HCT116 (cell line): ENCODE data around the gene ANAPC7. TPM values are rescaled to one million over a fixed set of nuclear protein-coding genes. Genes with fewer than 3 reads are reported as not detected.
"Not testable (repeated sequence)": the region's sequence is repeated elsewhere in the genome, so short reads cannot be mapped to it uniquely, and the experiment has no call there.

ENCODE experiments used
- ATAC-seq: fragments of 200-7000 bp; cut with Tn5 transposase; 2 replicates; pipeline ENCODE4 v1.9.1; 2020; ENCODE audit warnings: mild to moderate bottlenecking, moderate library complexity
- BruUV-seq: library from RNA; stranded (reverse); fragments of 400-500 nt; replicated peaks from 2 replicates; lab custom pipeline; 2021; lab: Mats Ljungman, UMichigan
- CTCF ChIA-PET: fragments of 300-600 bp; sonication (Branson Sonifier 250); formaldehyde crosslinking; loops from one replicate; lab custom pipeline; 2021; ENCODE audit warnings: antibody characterized with exemption; lab: Charles Lee
- POLR2A ChIA-PET: fragments of 300-600, 350-600 bp; sonication (Branson Sonifier 250); formaldehyde crosslinking; loops from one replicate; lab custom pipeline; 2021; ENCODE audit warnings: antibody characterized with exemption; lab: Charles Lee
- RAD21 ChIA-PET, 2 experiments: fragments of 300-600 bp; sonication (Branson Sonifier 250); formaldehyde crosslinking; loops; one replicate each; lab custom pipeline; 2023; ENCODE audit warnings: low total read pairs in 2 of 2; ENCODE audit not compliant: uncharacterized antibody in 2 of 2, unreplicated experiment in 2 of 2, low non-redundant PET in 1 of 2; lab: Charles Lee
- DNase-seq: peaks from one replicate; pipeline ENCODE4 v3.0.0-alpha.2; 2010; ENCODE audit warnings: low read depth, low spot score
- H2AFZ ChIP-seq: fragments of 200-600 bp; shearing (Covaris generic), sonication (generic); 2 replicates; pipeline ENCODE4 v1.6.1; 2017; ENCODE audit warnings: low read depth, mixed run types, mixed read lengths, antibody characterized with exemption, low read length; ENCODE audit not compliant: poor library complexity, severe bottlenecking
- H3K27ac ChIP-seq: 2 replicates; pipeline ENCODE4 v1.5.1; 2012; ENCODE audit warnings: low read depth, low read length
- H3K27me3 ChIP-seq: fragments of 200-600 bp; sonication (generic); 2 replicates; pipeline ENCODE4 v1.6.1; 2016; ENCODE audit warnings: mixed run types, low read length, mixed read lengths; ENCODE audit not compliant: insufficient read depth
- H3K36me3 ChIP-seq, 2 experiments: fragments of 200-500 bp in 1 of 2; fragments of 200-600 bp in 1 of 2; sonication (Bioruptor generic) in 1 of 2; sonication (generic) in 1 of 2; 2 replicates each; pipeline versions ENCODE4 v1.5.1 to v1.6.1; 2014 to 2016; ENCODE audit warnings: low read length in 2 of 2, inconsistent platforms in 1 of 2, mixed read lengths in 1 of 2, mixed run types in 1 of 2; ENCODE audit not compliant: insufficient read depth in 2 of 2, control insufficient read depth in 1 of 2
- H3K4me1 ChIP-seq, 2 experiments: fragments of 200-600 bp in 1 of 2; sonication (generic) in 1 of 2; 2 replicates each; pipeline versions ENCODE4 v1.5.1 to v1.6.1; 2012 to 2017; ENCODE audit warnings: low read length in 2 of 2, inconsistent platforms in 1 of 2, mild to moderate bottlenecking in 1 of 2, mixed read lengths in 1 of 2, mixed run types in 1 of 2, moderate library complexity in 1 of 2; ENCODE audit not compliant: insufficient read depth in 2 of 2, control insufficient read depth in 1 of 2
- H3K4me2 ChIP-seq: fragments of 200-600 bp; sonication (generic); 2 replicates; pipeline ENCODE4 v1.6.1; 2017; ENCODE audit warnings: mixed run types, low read length, mixed read lengths
- H3K4me3 ChIP-seq, 2 experiments: fragments of 200-600 bp in 1 of 2; sonication (generic) in 1 of 2; replicated peaks in 1 of 2; 2 replicates each; pipeline ENCODE4 v1.5.1; 2011 to 2016; ENCODE audit warnings: low read length in 2 of 2, control low read depth in 1 of 2, low read depth in 1 of 2, mild to moderate bottlenecking in 1 of 2, mixed read lengths in 1 of 2, mixed run types in 1 of 2
- H3K79me2 ChIP-seq: fragments of 200-600 bp; sonication (generic); 2 replicates; pipeline ENCODE4 v1.6.1; 2017; ENCODE audit warnings: mild to moderate bottlenecking, mixed run types, low read length, moderate library complexity, mixed read lengths; ENCODE audit not compliant: insufficient read depth
- H3K9ac ChIP-seq: fragments of 200-600 bp; sonication (generic); 2 replicates; pipeline ENCODE4 v1.6.1; 2016; ENCODE audit warnings: low read length, mixed read lengths
- H3K9me2 ChIP-seq: fragments of 200-600 bp; sonication (generic), shearing (Covaris generic); 2 replicates; pipeline ENCODE4 v1.6.1; 2017; ENCODE audit warnings: mixed run types, mild to moderate bottlenecking, moderate library complexity; ENCODE audit not compliant: insufficient read depth
- H3K9me3 ChIP-seq, 2 experiments: fragments of 200-500 bp in 1 of 2; fragments of 200-600 bp in 1 of 2; sonication (Bioruptor generic) in 1 of 2; sonication (generic) in 1 of 2; 2 replicates each; pipeline ENCODE4 v1.6.1; 2014 to 2017; ENCODE audit warnings: low read length in 2 of 2, mixed read lengths in 2 of 2, inconsistent platforms in 1 of 2, low read depth in 1 of 2, mild to moderate bottlenecking in 1 of 2, mixed run types in 1 of 2, moderate library complexity in 1 of 2; ENCODE audit not compliant: control insufficient read depth in 1 of 2, insufficient read depth in 1 of 2
- H4K20me1 ChIP-seq: fragments of 200-600 bp; sonication (generic), shearing (Covaris generic); 2 replicates; pipeline ENCODE4 v1.6.1; 2017; ENCODE audit warnings: mixed run types, mild to moderate bottlenecking, moderate library complexity; ENCODE audit not compliant: insufficient read depth
- CBX3 ChIP-seq: IDR thresholded peaks from 2 replicates; pipeline ENCODE4 v1.6.1; 2012; ENCODE audit warnings: low read depth
- CEBPB ChIP-seq: IDR thresholded peaks from 2 replicates; pipeline ENCODE4 v1.6.1; 2012; ENCODE audit warnings: low read depth
- ELF1 ChIP-seq: IDR thresholded peaks from 2 replicates; pipeline ENCODE4 v1.6.1; 2012; ENCODE audit warnings: low read depth, borderline replicate concordance
- EZH2 ChIP-seq: fragments of 200-600 bp; sonication (generic); IDR thresholded peaks from 2 replicates; pipeline ENCODE4 v1.6.1; 2017; ENCODE audit warnings: antibody characterized with exemption, mixed run types
- EZH2phosphoT487 ChIP-seq: fragments of 200-600 bp; IDR thresholded peaks from 2 replicates; pipeline ENCODE4 v1.6.1; 2018; ENCODE audit warnings: antibody characterized with exemption, borderline replicate concordance
- RAD21 ChIP-seq: IDR thresholded peaks from 2 replicates; pipeline ENCODE4 v1.6.1; 2012; ENCODE audit warnings: low read depth, mild to moderate bottlenecking
- SIN3A ChIP-seq: IDR thresholded peaks from 2 replicates; pipeline ENCODE4 v1.6.1; 2012; ENCODE audit warnings: low read depth
- SP1 ChIP-seq: IDR thresholded peaks from 2 replicates; pipeline ENCODE4 v1.6.1; 2012; ENCODE audit warnings: low read depth
- intact Hi-C: fragments of 100-400 bp; cut with micrococcal nuclease; formaldehyde crosslinking; loops from 2 replicates; pipeline ENCODE4 v1.10.0; 2022
- total RNA-seq: library from RNA; stranded (reverse); gene quantifications from one replicate; pipeline ENCODE4 v1.2.1, GENCODE V29; 2021; ENCODE audit not compliant: unreplicated experiment
- TF ChIP-seq, protein P1 (sequence below): IDR thresholded peaks from 2 replicates; pipeline ENCODE4 v1.6.1; 2012; ENCODE audit warnings: low read depth
- TF ChIP-seq, protein P2 (sequence below): IDR thresholded peaks from 2 replicates; pipeline ENCODE4 v1.6.1; 2012
- TF ChIP-seq, protein P3 (sequence below): IDR thresholded peaks from 2 replicates; pipeline ENCODE4 v1.6.1; 2012

ANAPC7 gene
- total RNA-seq, 1 experiment from 2014 or later, result 55.9 TPM

- TF ChIP-seq, protein P1, sequence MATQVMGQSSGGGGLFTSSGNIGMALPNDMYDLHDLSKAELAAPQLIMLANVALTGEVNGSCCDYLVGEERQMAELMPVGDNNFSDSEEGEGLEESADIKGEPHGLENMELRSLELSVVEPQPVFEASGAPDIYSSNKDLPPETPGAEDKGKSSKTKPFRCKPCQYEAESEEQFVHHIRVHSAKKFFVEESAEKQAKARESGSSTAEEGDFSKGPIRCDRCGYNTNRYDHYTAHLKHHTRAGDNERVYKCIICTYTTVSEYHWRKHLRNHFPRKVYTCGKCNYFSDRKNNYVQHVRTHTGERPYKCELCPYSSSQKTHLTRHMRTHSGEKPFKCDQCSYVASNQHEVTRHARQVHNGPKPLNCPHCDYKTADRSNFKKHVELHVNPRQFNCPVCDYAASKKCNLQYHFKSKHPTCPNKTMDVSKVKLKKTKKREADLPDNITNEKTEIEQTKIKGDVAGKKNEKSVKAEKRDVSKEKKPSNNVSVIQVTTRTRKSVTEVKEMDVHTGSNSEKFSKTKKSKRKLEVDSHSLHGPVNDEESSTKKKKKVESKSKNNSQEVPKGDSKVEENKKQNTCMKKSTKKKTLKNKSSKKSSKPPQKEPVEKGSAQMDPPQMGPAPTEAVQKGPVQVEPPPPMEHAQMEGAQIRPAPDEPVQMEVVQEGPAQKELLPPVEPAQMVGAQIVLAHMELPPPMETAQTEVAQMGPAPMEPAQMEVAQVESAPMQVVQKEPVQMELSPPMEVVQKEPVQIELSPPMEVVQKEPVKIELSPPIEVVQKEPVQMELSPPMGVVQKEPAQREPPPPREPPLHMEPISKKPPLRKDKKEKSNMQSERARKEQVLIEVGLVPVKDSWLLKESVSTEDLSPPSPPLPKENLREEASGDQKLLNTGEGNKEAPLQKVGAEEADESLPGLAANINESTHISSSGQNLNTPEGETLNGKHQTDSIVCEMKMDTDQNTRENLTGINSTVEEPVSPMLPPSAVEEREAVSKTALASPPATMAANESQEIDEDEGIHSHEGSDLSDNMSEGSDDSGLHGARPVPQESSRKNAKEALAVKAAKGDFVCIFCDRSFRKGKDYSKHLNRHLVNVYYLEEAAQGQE, result no peak
- no peak for TF ChIP-seq CBX3
- TF ChIP-seq EZH2, result no peak
- TF ChIP-seq, protein P2, sequence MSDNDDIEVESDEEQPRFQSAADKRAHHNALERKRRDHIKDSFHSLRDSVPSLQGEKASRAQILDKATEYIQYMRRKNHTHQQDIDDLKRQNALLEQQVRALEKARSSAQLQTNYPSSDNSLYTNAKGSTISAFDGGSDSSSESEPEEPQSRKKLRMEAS, result no peak
- no peak for TF ChIP-seq RAD21
- TF ChIP-seq EZH2phosphoT487, result no peak
- TF ChIP-seq, protein P3, sequence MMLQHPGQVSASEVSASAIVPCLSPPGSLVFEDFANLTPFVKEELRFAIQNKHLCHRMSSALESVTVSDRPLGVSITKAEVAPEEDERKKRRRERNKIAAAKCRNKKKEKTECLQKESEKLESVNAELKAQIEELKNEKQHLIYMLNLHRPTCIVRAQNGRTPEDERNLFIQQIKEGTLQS, result no peak
- TF ChIP-seq SIN3A, result no peak
- TF ChIP-seq CEBPB, result no peak
- TF ChIP-seq ELF1, result no peak
- no peak for TF ChIP-seq SP1
These were observed 24.3 kb downstream of the ANAPC7 start (continued) for GRCh38 chr12:110379197-110379596.

GRCh38 chr12:110378131-110378790 lies 25.2 kb downstream of the ANAPC7 start:
- H3K9me2 ChIP-seq, H2AFZ ChIP-seq, RAD21 ChIA-PET, H3K9ac ChIP-seq, H3K27me3 ChIP-seq, POLR2A ChIA-PET, H3K4me1 ChIP-seq, H4K20me1 ChIP-seq, H3K4me3 ChIP-seq, DNase-seq, BruUV-seq, H3K27ac ChIP-seq, H3K4me2 ChIP-seq, intact Hi-C loops, CTCF ChIA-PET, H3K9me3 ChIP-seq, ATAC-seq: not testable (repeated sequence)
- Histone ChIP-seq H3K79me2 (peaks cover 13% of the 10 kb centered on the region; the same call in 1 of the 2 replicates), H3K36me3 (peaks cover 51 to 73% of the 10 kb centered on the region in 2 experiments)
